Measurements from ENCODE around the gene GNG12.

GRCh38 chr1:67825591-67825990 is 7.7 kb downstream of the GNG12 start:
- TF ChIP-seq POLR2A (IDR thresholded peaks at IDR 0.05) (no peak), CTCF (IDR thresholded peaks at IDR 0.05) (no peak)

All from heart left ventricle (tissue), 13 donors.